Measurements from ENCODE around the gene COL5A1. TPM values are rescaled to one million over a fixed set of nuclear protein-coding genes. Genes with fewer than 3 reads are reported as not detected.
A peak's percentile ranks its signal among the peaks of the same experiment; 100 is the strongest.

COL5A1 gene
- total RNA-seq, 1 donor from 2014 or later: 19.8 TPM

GRCh38 chr9:134598884-134599245 is 42.7 kb upstream of the COL5A1 start:
- Mint-ChIP-seq H3K27me3 (peaks cover 8% of the 10 kb centered on the region), H3K4me3 (ENCODE audit: low read depth) (no peak overlapping the region), H3K9me3 (ENCODE audit: low read depth) (no peaks in the 10 kb centered on the region), H3K36me3 (ENCODE audit: insufficient read depth) (no peaks in the 10 kb centered on the region), H3K27ac (no peak overlapping the region), H3K4me1 (ENCODE audit: low read depth) (peaks cover 1% of the 10 kb centered on the region)
- no peak for DNase-seq (ENCODE audit: low spot score, unreplicated experiment)
- no peak for TF ChIP-seq CTCF (IDR thresholded peaks at IDR 0.05; ENCODE audit: unreplicated experiment)

GRCh38 chr9:134600371-134600770 is 41.2 kb upstream of the COL5A1 start:
- DNase-seq (ENCODE audit: low spot score, unreplicated experiment): no peak
- Mint-ChIP-seq H3K27me3 (peaks cover 8% of the 10 kb centered on the region), H3K4me3 (ENCODE audit: low read depth) (no peak overlapping the region), H3K4me1 (ENCODE audit: low read depth) (peaks cover 1% of the 10 kb centered on the region), H3K9me3 (ENCODE audit: low read depth) (no peaks in the 10 kb centered on the region), H3K36me3 (ENCODE audit: insufficient read depth) (no peaks in the 10 kb centered on the region), H3K27ac (no peak overlapping the region)
- TF ChIP-seq CTCF (IDR thresholded peaks at IDR 0.05; ENCODE audit: unreplicated experiment): no peak

- TF ChIP-seq CTCF (IDR thresholded peaks at IDR 0.05; ENCODE audit: unreplicated experiment): no peak
- no peak overlapping the region for H3K27ac Mint-ChIP-seq
- no peak overlapping the region for H3K4me3 Mint-ChIP-seq (ENCODE audit: low read depth)
- H3K36me3 Mint-ChIP-seq (ENCODE audit: insufficient read depth): no peaks in the 10 kb centered on the region
- H3K4me1 Mint-ChIP-seq (ENCODE audit: low read depth): peaks cover 1% of the 10 kb centered on the region
- H3K27me3 Mint-ChIP-seq: peaks cover 8% of the 10 kb centered on the region
- H3K9me3 Mint-ChIP-seq (ENCODE audit: low read depth): no peaks in the 10 kb centered on the region
- DNase-seq (ENCODE audit: low spot score, unreplicated experiment): no peak
Measured at GRCh38 chr9:134600836-134601638, 40.6 kb upstream of the COL5A1 start.

- Mint-ChIP-seq H3K36me3 (ENCODE audit: insufficient read depth) (no peaks in the 10 kb centered on the region), H3K27me3 (peaks cover 8% of the 10 kb centered on the region), H3K27ac (no peak overlapping the region), H3K4me3 (ENCODE audit: low read depth) (no peak overlapping the region), H3K4me1 (ENCODE audit: low read depth) (peaks cover 1% of the 10 kb centered on the region), H3K9me3 (ENCODE audit: low read depth) (no peaks in the 10 kb centered on the region)
- no peak for TF ChIP-seq CTCF (IDR thresholded peaks at IDR 0.05; ENCODE audit: unreplicated experiment)
- no peak for DNase-seq (ENCODE audit: low spot score, unreplicated experiment)
Measured at GRCh38 chr9:134601764-134602163, 39.8 kb upstream of the COL5A1 start.

GRCh38 chr9:134602547-134603362 is 38.8 kb upstream of the COL5A1 start:
- H3K4me3 Mint-ChIP-seq (ENCODE audit: low read depth): no peak overlapping the region
- H3K27ac Mint-ChIP-seq: peak overlapping the region; percentile 81
- H3K36me3 Mint-ChIP-seq (ENCODE audit: insufficient read depth): no peaks in the 10 kb centered on the region
- no peak for DNase-seq (ENCODE audit: low spot score, unreplicated experiment)
- TF ChIP-seq CTCF (IDR thresholded peaks at IDR 0.05; ENCODE audit: unreplicated experiment): no peak
- no peaks in the 10 kb centered on the region for H3K9me3 Mint-ChIP-seq (ENCODE audit: low read depth)
- peaks cover 1% of the 10 kb centered on the region for H3K4me1 Mint-ChIP-seq (ENCODE audit: low read depth)
- H3K27me3 Mint-ChIP-seq: peaks cover 8% of the 10 kb centered on the region
